Measurements from ENCODE around the gene NECAB2.

DNA sequence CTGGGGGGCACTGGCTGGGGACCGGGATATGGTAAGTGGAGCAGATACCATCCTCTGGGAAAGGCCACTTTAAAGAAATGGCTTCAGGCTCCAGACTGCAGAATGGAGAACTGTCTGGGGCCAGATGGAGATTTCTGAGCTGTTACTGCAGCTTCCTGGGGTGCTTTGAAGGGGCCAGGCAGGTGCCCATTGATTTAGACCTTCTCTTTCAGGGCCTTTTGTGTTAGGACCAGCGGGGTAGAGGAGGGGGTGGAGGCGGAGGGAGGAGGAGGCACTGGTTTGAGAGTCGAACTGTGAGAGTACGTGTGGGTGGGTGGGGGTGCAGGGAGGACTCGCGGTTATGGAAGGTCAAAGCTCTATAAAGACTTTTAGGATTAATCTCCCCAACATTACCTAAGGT, 11.4 kb downstream of the NECAB2 start:
- TF ChIP-seq TAF1 (IDR thresholded peaks at IDR 0.05; ENCODE audit: low read depth), result no peak
- TF ChIP-seq, protein P1, sequence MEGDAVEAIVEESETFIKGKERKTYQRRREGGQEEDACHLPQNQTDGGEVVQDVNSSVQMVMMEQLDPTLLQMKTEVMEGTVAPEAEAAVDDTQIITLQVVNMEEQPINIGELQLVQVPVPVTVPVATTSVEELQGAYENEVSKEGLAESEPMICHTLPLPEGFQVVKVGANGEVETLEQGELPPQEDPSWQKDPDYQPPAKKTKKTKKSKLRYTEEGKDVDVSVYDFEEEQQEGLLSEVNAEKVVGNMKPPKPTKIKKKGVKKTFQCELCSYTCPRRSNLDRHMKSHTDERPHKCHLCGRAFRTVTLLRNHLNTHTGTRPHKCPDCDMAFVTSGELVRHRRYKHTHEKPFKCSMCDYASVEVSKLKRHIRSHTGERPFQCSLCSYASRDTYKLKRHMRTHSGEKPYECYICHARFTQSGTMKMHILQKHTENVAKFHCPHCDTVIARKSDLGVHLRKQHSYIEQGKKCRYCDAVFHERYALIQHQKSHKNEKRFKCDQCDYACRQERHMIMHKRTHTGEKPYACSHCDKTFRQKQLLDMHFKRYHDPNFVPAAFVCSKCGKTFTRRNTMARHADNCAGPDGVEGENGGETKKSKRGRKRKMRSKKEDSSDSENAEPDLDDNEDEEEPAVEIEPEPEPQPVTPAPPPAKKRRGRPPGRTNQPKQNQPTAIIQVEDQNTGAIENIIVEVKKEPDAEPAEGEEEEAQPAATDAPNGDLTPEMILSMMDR (IDR thresholded peaks at IDR 0.05; ENCODE audit: poor library complexity, severe bottlenecking), result no peak
- no peak for TF ChIP-seq EZH2 (IDR thresholded peaks at IDR 0.05; ENCODE audit: borderline replicate concordance, insufficient read depth, low read length, poor library complexity, severe bottlenecking)
- no peak for TF ChIP-seq MXI1 (conservative IDR thresholded peaks at IDR 0.05; ENCODE audit: poor library complexity, severe bottlenecking)
- no peak for TF ChIP-seq RAD21 (conservative IDR thresholded peaks at IDR 0.05)
- TF ChIP-seq SMC3 (conservative IDR thresholded peaks at IDR 0.05; ENCODE audit: poor library complexity), result no peak
- TF ChIP-seq EP300 (conservative IDR thresholded peaks at IDR 0.05; ENCODE audit: poor library complexity, severe bottlenecking), result no peak

Measured in neural cell (in vitro differentiated cells).